PFSK-1 (cell line): ENCODE data around the gene ZNF253.

Experiments used
- FOXP2 ChIP-seq: optimal IDR thresholded peaks from 2 replicates; pipeline ENCODE3; 2011; ENCODE audit warnings: borderline replicate concordance, control low read depth, inconsistent platforms; ENCODE audit not compliant: insufficient read depth; ENCODE audit errors: extremely low read length, extremely low read depth
- POLR2AphosphoS5 ChIP-seq: IDR thresholded peaks from 2 replicates; pipeline ENCODE4 v1.6.1; 2012; ENCODE audit warnings: low read depth, mild to moderate bottlenecking, control low read depth, low read length, moderate library complexity
- REST ChIP-seq, 2 experiments: IDR thresholded peaks; 2 replicates each; pipeline versions ENCODE4 v1.6.1 to v1.8.0; 2011 to 2012; ENCODE audit warnings: low read depth in 2 of 2, low read length in 2 of 2, control low read depth in 1 of 2, inconsistent platforms in 1 of 2, mild to moderate bottlenecking in 1 of 2, moderate library complexity in 1 of 2; ENCODE audit not compliant: insufficient read depth in 1 of 2
- SIN3A ChIP-seq: IDR thresholded peaks from 2 replicates; pipeline ENCODE4 v1.6.1; 2012; ENCODE audit warnings: mild to moderate bottlenecking, low read length, moderate library complexity, borderline replicate concordance; ENCODE audit not compliant: insufficient read depth

DNA sequence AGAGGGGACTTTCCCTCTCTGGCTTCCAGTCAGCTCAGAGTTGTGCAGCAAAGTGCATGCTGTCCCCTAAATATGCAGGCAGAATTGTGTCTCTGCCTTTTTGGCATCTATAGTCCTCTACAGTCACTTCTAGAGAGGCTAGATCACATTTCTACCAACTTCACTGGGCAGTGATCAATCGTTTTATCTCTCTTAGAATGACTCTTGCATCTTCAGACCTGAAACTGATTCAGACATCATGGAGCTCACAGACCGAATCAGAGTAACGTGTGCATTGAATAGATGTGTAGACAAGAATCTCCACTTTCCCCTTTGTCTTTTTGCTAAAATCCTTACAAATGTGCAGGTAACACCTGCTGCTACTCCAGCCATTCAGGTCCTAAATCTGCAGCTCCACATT is 6.2 kb downstream of the ZNF253 start:
- TF ChIP-seq POLR2AphosphoS5, result no peak
- TF ChIP-seq SIN3A, result no peak
- TF ChIP-seq FOXP2, result no peak
- no peak for TF ChIP-seq REST (IDR thresholded peaks at IDR 0.05; ENCODE audit: insufficient read depth in 1 of 2, low read depth in 2 of 2, low read length in 2 of 2)
